Measurements from ENCODE around the gene DDX5.

GRCh38 chr17:64531955-64532371 is 25.9 kb upstream of the DDX5 start:
- TF ChIP-seq, protein P1, sequence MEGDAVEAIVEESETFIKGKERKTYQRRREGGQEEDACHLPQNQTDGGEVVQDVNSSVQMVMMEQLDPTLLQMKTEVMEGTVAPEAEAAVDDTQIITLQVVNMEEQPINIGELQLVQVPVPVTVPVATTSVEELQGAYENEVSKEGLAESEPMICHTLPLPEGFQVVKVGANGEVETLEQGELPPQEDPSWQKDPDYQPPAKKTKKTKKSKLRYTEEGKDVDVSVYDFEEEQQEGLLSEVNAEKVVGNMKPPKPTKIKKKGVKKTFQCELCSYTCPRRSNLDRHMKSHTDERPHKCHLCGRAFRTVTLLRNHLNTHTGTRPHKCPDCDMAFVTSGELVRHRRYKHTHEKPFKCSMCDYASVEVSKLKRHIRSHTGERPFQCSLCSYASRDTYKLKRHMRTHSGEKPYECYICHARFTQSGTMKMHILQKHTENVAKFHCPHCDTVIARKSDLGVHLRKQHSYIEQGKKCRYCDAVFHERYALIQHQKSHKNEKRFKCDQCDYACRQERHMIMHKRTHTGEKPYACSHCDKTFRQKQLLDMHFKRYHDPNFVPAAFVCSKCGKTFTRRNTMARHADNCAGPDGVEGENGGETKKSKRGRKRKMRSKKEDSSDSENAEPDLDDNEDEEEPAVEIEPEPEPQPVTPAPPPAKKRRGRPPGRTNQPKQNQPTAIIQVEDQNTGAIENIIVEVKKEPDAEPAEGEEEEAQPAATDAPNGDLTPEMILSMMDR (IDR thresholded peaks at IDR 0.05): no peak
- no peak for TF ChIP-seq EZH2 (IDR thresholded peaks at IDR 0.05; ENCODE audit: borderline replicate concordance, insufficient read depth, low read depth, low read length, poor library complexity, severe bottlenecking)
